ENCODE measurements around the gene LRRN1.
"Not testable (repeated sequence)": the region's sequence is repeated elsewhere in the genome, so short reads cannot be mapped to it uniquely, and the experiment has no call there.

Gene LRRN1

GRCh38 chr3:3806856-3807255 lies 7.6 kb downstream of the LRRN1 start:
- DNase-seq (ENCODE audit: low read depth in 3 of 3) = no peak

GRCh38 chr3:3813013-3813412 lies 13.8 kb downstream of the LRRN1 start:
- DNase-seq (ENCODE audit: low read depth in 3 of 3) = no peak

GRCh38 chr3:3815206-3815605 lies 16.0 kb downstream of the LRRN1 start:
- no peak for DNase-seq (ENCODE audit: low read depth in 3 of 3)

- DNase-seq (ENCODE audit: low read depth in 3 of 3) = no peak
These were observed 16.8 kb downstream of the LRRN1 start for GRCh38 chr3:3816034-3816433.

- DNase-seq (ENCODE audit: low read depth in 3 of 3) = no peak
These were observed 18.6 kb downstream of the LRRN1 start for GRCh38 chr3:3817865-3818264.

- DNase-seq (ENCODE audit: low read depth in 3 of 3) = no peak
These were observed 22.5 kb downstream of the LRRN1 start for GRCh38 chr3:3821777-3822176.

GRCh38 chr3:3825035-3825434 lies 25.8 kb downstream of the LRRN1 start:
- DNase-seq (ENCODE audit: low read depth in 3 of 3) = no peak

- no peak for DNase-seq (ENCODE audit: low read depth in 3 of 3)
These were observed 27.3 kb downstream of the LRRN1 start for GRCh38 chr3:3826521-3826920.

- no peak for DNase-seq (ENCODE audit: low read depth in 3 of 3)
These were observed 27.9 kb downstream of the LRRN1 start for GRCh38 chr3:3827111-3827510.

GRCh38 chr3:3828417-3828816 lies 29.2 kb downstream of the LRRN1 start:
- DNase-seq (ENCODE audit: low read depth in 3 of 3) = not testable (repeated sequence)

GRCh38 chr3:3836845-3837244 lies 37.6 kb downstream of the LRRN1 start:
- DNase-seq (ENCODE audit: low read depth in 3 of 3) = no peak

- no peak for DNase-seq (ENCODE audit: low read depth in 3 of 3)
These were observed 43.1 kb downstream of the LRRN1 start for GRCh38 chr3:3842356-3842755.

- DNase-seq (ENCODE audit: low read depth in 3 of 3) = no peak
These were observed 49.0 kb downstream of the LRRN1 start for GRCh38 chr3:3847994-3848922.

- DNase-seq (ENCODE audit: low read depth in 3 of 3) = no peak
These were observed 49.7 kb downstream of the LRRN1 start for GRCh38 chr3:3848923-3849275.

GRCh38 chr3:3851621-3852323 lies 52.5 kb downstream of the LRRN1 start:
- DNase-seq (ENCODE audit: low read depth in 3 of 3) = no peak

GRCh38 chr3:3853544-3853943 lies 54.3 kb downstream of the LRRN1 start:
- DNase-seq (ENCODE audit: low read depth in 3 of 3) = no peak

GRCh38 chr3:3855056-3855455 lies 55.8 kb downstream of the LRRN1 start:
- DNase-seq (ENCODE audit: low read depth in 3 of 3) = no peak

GRCh38 chr3:3860235-3860634 lies 61.0 kb downstream of the LRRN1 start:
- DNase-seq (ENCODE audit: low read depth in 3 of 3) = no peak

- no peak for DNase-seq (ENCODE audit: low read depth in 3 of 3)
These were observed 63.3 kb downstream of the LRRN1 start for GRCh38 chr3:3862534-3862933.

- no peak for DNase-seq (ENCODE audit: low read depth in 3 of 3)
These were observed 76.3 kb downstream of the LRRN1 start for GRCh38 chr3:3875491-3875890.

GRCh38 chr3:3881050-3881449 lies 81.8 kb downstream of the LRRN1 start:
- DNase-seq (ENCODE audit: low read depth in 3 of 3) = no peak

- not testable (repeated sequence) for DNase-seq (ENCODE audit: low read depth in 3 of 3)
These were observed 88.1 kb downstream of the LRRN1 start for GRCh38 chr3:3887311-3887710.

- no peak for DNase-seq (ENCODE audit: low read depth in 3 of 3)
These were observed 94.4 kb downstream of the LRRN1 start for GRCh38 chr3:3893590-3893989.
